HAP-1 (cell line): ENCODE results near the gene HEPACAM.

ENCODE experiments used
- DNase-seq, 2 experiments: peaks; one replicate each; pipeline ENCODE4 v3.0.0-alpha.2; 2016 to 2020; ENCODE audit warnings: low spot score in 2 of 2
- H3K27me3 ChIP-seq: fragments of 250-450 bp; sonication (Bioruptor Pico); 2 replicates; pipeline ENCODE4 v1.5.1; 2020; ENCODE audit warnings: low read depth, mild to moderate bottlenecking, moderate library complexity
- H3K36me3 ChIP-seq: fragments of 250-450 bp; sonication (Bioruptor Pico); replicated peaks from 2 replicates; pipeline ENCODE4 v1.5.1; 2020; ENCODE audit warnings: mild to moderate bottlenecking
- H3K4me1 ChIP-seq: fragments of 250-450 bp; sonication (Bioruptor Pico); 2 replicates; pipeline ENCODE4 v1.5.1; 2020; ENCODE audit warnings: mild to moderate bottlenecking
- H3K4me3 ChIP-seq: fragments of 250-450 bp; sonication (Bioruptor Pico); 2 replicates; pipeline ENCODE4 v1.5.1; 2020; ENCODE audit warnings: mild to moderate bottlenecking, moderate library complexity
- H3K9me3 ChIP-seq: fragments of 250-450 bp; sonication (Bioruptor Pico); 2 replicates; pipeline ENCODE4 v1.5.1; 2020; ENCODE audit warnings: mild to moderate bottlenecking, moderate library complexity
- in situ Hi-C: fragments of 300-500 bp; cut with MboI; formaldehyde crosslinking; loops from 3 replicates; pipeline ENCODE4 v1.14.3; 2020; ENCODE audit warnings: low sequenced_read_pairs, inconsistent platforms, mixed read lengths

Gene HEPACAM

GRCh38 chr11:124900464-124900863, 35.4 kb downstream of the HEPACAM start:
- DNase-seq: no peak
- Histone ChIP-seq H3K4me3 (no peak overlapping the region), H3K36me3 (no peaks in the 10 kb centered on the region), H3K27me3 (peaks cover 39% of the 10 kb centered on the region), H3K4me1 (no peaks in the 10 kb centered on the region), H3K9me3 (no peaks in the 10 kb centered on the region)
- in situ Hi-C loops: no loop called here

GRCh38 chr11:124899383-124900145, 36.3 kb downstream of the HEPACAM start:
- in situ Hi-C loops: no loop called here
- H3K9me3 ChIP-seq: no peaks in the 10 kb centered on the region
- H3K36me3 ChIP-seq: no peaks in the 10 kb centered on the region
- peaks cover 38% of the 10 kb centered on the region for H3K27me3 ChIP-seq
- no peak overlapping the region for H3K4me3 ChIP-seq
- no peak for DNase-seq
- H3K4me1 ChIP-seq: no peaks in the 10 kb centered on the region

- no peak for DNase-seq
Observed at GRCh38 chr11:124898711-124899110, 37.1 kb downstream of the HEPACAM start.

GRCh38 chr11:124898263-124898680, 37.6 kb downstream of the HEPACAM start:
- in situ Hi-C loops: no loop called here
- Histone ChIP-seq H3K36me3 (no peaks in the 10 kb centered on the region), H3K9me3 (no peaks in the 10 kb centered on the region), H3K4me3 (no peak overlapping the region), H3K27me3 (peaks cover 28% of the 10 kb centered on the region), H3K4me1 (no peaks in the 10 kb centered on the region)
- no peak for DNase-seq

More at GRCh38 chr11:124898711-124899110, 37.1 kb downstream of the HEPACAM start:
- no peaks in the 10 kb centered on the region for H3K4me1 ChIP-seq
- peaks cover 31% of the 10 kb centered on the region for H3K27me3 ChIP-seq
- in situ Hi-C loops: no loop called here
- H3K4me3 ChIP-seq: no peak overlapping the region
- H3K36me3 ChIP-seq: no peaks in the 10 kb centered on the region
- no peaks in the 10 kb centered on the region for H3K9me3 ChIP-seq

- Histone ChIP-seq H3K9me3 (no peaks in the 10 kb centered on the region), H3K4me1 (no peaks in the 10 kb centered on the region), H3K36me3 (no peaks in the 10 kb centered on the region), H3K27me3 (peaks cover 30% of the 10 kb centered on the region), H3K4me3 (no peak within 1 kb of the TSS)
- in situ Hi-C loops: no loop called here
- DNase-seq: no peak
Observed at GRCh38 chr11:124897674-124898262, 38.1 kb downstream of the HEPACAM start, which contains the start of gene ROBO4. Gene ROBO4, minus strand, starts transcription at chr11:124897865. Its CDS starts 70 bp downstream, at chr11:124897795.

- Histone ChIP-seq H3K4me3 (no peak overlapping the region), H3K36me3 (no peaks in the 10 kb centered on the region), H3K27me3 (peaks cover 35% of the 10 kb centered on the region), H3K9me3 (no peaks in the 10 kb centered on the region), H3K4me1 (no peaks in the 10 kb centered on the region)
- in situ Hi-C loops: no loop called here
- no peak for DNase-seq
Observed at GRCh38 chr11:124896821-124897391, 38.9 kb downstream of the HEPACAM start.

- H3K4me1 ChIP-seq: no peaks in the 10 kb centered on the region
- H3K4me3 ChIP-seq: no peak overlapping the region
- no peaks in the 10 kb centered on the region for H3K36me3 ChIP-seq
- peaks cover 34% of the 10 kb centered on the region for H3K27me3 ChIP-seq
- in situ Hi-C loops: no loop called here
- H3K9me3 ChIP-seq: no peaks in the 10 kb centered on the region
- DNase-seq: no peak
Observed at GRCh38 chr11:124896071-124896750, 39.6 kb downstream of the HEPACAM start.

- Histone ChIP-seq H3K27me3 (peaks cover 28% of the 10 kb centered on the region), H3K4me3 (no peak overlapping the region), H3K9me3 (no peaks in the 10 kb centered on the region), H3K36me3 (no peaks in the 10 kb centered on the region), H3K4me1 (no peaks in the 10 kb centered on the region)
- no peak for DNase-seq
- in situ Hi-C loops: no loop called here
Observed at GRCh38 chr11:124895471-124895971, 40.3 kb downstream of the HEPACAM start.

GRCh38 chr11:124894606-124895430, 41.0 kb downstream of the HEPACAM start:
- no peaks in the 10 kb centered on the region for H3K9me3 ChIP-seq
- no peaks in the 10 kb centered on the region for H3K36me3 ChIP-seq
- no peaks in the 10 kb centered on the region for H3K4me1 ChIP-seq
- peaks cover 23% of the 10 kb centered on the region for H3K27me3 ChIP-seq
- H3K4me3 ChIP-seq: no peak overlapping the region
- DNase-seq: no peak
- in situ Hi-C loops: no loop called here

- Histone ChIP-seq H3K36me3 (no peaks in the 10 kb centered on the region), H3K4me3 (no peak overlapping the region), H3K9me3 (no peaks in the 10 kb centered on the region), H3K27me3 (peaks cover 17% of the 10 kb centered on the region), H3K4me1 (no peaks in the 10 kb centered on the region)
- in situ Hi-C loops: no loop called here
- no peak for DNase-seq
Observed at GRCh38 chr11:124893781-124894401, 42.0 kb downstream of the HEPACAM start.

GRCh38 chr11:124892750-124893454, 42.9 kb downstream of the HEPACAM start:
- Histone ChIP-seq H3K4me3 (no peak overlapping the region), H3K4me1 (no peaks in the 10 kb centered on the region), H3K9me3 (no peaks in the 10 kb centered on the region), H3K36me3 (no peaks in the 10 kb centered on the region), H3K27me3 (peaks cover 21% of the 10 kb centered on the region)
- DNase-seq: no peak
- in situ Hi-C loops: no loop called here

- Histone ChIP-seq H3K4me3 (no peak overlapping the region), H3K36me3 (no peaks in the 10 kb centered on the region), H3K27me3 (peaks cover 26% of the 10 kb centered on the region), H3K4me1 (no peaks in the 10 kb centered on the region), H3K9me3 (no peaks in the 10 kb centered on the region)
- in situ Hi-C loops: no loop called here
- DNase-seq: no peak
Observed at GRCh38 chr11:124892146-124892545, 43.7 kb downstream of the HEPACAM start.
